Trophoblast cell (in vitro differentiated cells and primary cell): ENCODE data around the gene TCTA.

Experiments
- DNase-seq, 2 donors: peaks; one replicate each; pipeline ENCODE4 v3.0.0-alpha.2; 2016
- H2AFZ ChIP-seq: 2 replicates; pipeline ENCODE4 v1.6.1; 2013; ENCODE audit warnings: low read length, moderate library complexity, mild to moderate bottlenecking; ENCODE audit not compliant: insufficient read depth, poor library complexity
- H2AK5ac ChIP-seq: 2 replicates; pipeline ENCODE4 v1.6.1; 2013; ENCODE audit warnings: mild to moderate bottlenecking, low read length
- H2BK120ac ChIP-seq: 2 replicates; pipeline ENCODE4 v1.6.1; 2013; ENCODE audit warnings: low read length, mild to moderate bottlenecking, moderate library complexity; ENCODE audit not compliant: insufficient read depth, poor library complexity
- H2BK12ac ChIP-seq: 2 replicates; pipeline ENCODE4 v1.6.1; 2013; ENCODE audit warnings: mild to moderate bottlenecking, low read length, moderate library complexity
- H2BK5ac ChIP-seq: 2 replicates; pipeline ENCODE4 v1.6.1; 2013; ENCODE audit warnings: low read length, low read depth, moderate library complexity, mild to moderate bottlenecking; ENCODE audit not compliant: poor library complexity
- H3K14ac ChIP-seq: 2 replicates; pipeline ENCODE4 v1.6.1; 2013; ENCODE audit warnings: mild to moderate bottlenecking, low read length
- H3K18ac ChIP-seq: 2 replicates; pipeline ENCODE4 v1.6.1; 2013; ENCODE audit warnings: mild to moderate bottlenecking, low read length
- H3K23ac ChIP-seq: 2 replicates; pipeline ENCODE4 v1.6.1; 2013; ENCODE audit warnings: low read length
- H3K27ac ChIP-seq: 2 replicates; pipeline ENCODE4 v1.5.1; 2013; ENCODE audit warnings: low read depth, mild to moderate bottlenecking, inconsistent platforms, low read length, moderate library complexity
- H3K27me3 ChIP-seq: 2 replicates; pipeline ENCODE4 v1.6.1; 2013; ENCODE audit warnings: inconsistent platforms, mild to moderate bottlenecking, low read length, moderate library complexity; ENCODE audit not compliant: insufficient read depth
- H3K36me3 ChIP-seq, 2 experiments: 1 replicate in 1 of 2; 2 replicates in 1 of 2; pipeline ENCODE4 v1.6.1; 2013; ENCODE audit warnings: low read length in 2 of 2, mild to moderate bottlenecking in 2 of 2, moderate library complexity in 1 of 2; ENCODE audit not compliant: insufficient read depth in 2 of 2, control insufficient read depth in 1 of 2
- H3K4ac ChIP-seq: 2 replicates; pipeline ENCODE4 v1.6.1; 2013; ENCODE audit warnings: low read depth, mild to moderate bottlenecking, low read length, moderate library complexity
- H3K4me1 ChIP-seq, 2 experiments: 1 replicate in 1 of 2; 2 replicates in 1 of 2; pipeline ENCODE4 v1.6.1; 2013; ENCODE audit warnings: low read length in 2 of 2, mild to moderate bottlenecking in 2 of 2, moderate library complexity in 1 of 2; ENCODE audit not compliant: insufficient read depth in 2 of 2, control insufficient read depth in 1 of 2
- H3K4me2 ChIP-seq: 2 replicates; pipeline ENCODE4 v1.6.1; 2013; ENCODE audit warnings: inconsistent platforms, mild to moderate bottlenecking, low read length, moderate library complexity
- H3K4me3 ChIP-seq: 2 replicates; pipeline ENCODE4 v1.5.1; 2013; ENCODE audit warnings: mild to moderate bottlenecking, low read depth, low read length, inconsistent platforms
- H3K79me1 ChIP-seq: one replicate; pipeline ENCODE4 v1.6.1; 2013; ENCODE audit warnings: low read length
- H3K79me2 ChIP-seq: 2 replicates; pipeline ENCODE4 v1.6.1; 2013; ENCODE audit warnings: low read length, mild to moderate bottlenecking; ENCODE audit not compliant: control insufficient read depth, insufficient read depth, poor library complexity
- H3K9ac ChIP-seq: 2 replicates; pipeline ENCODE4 v1.6.1; 2013; ENCODE audit warnings: mild to moderate bottlenecking, low read length
- H3K9me3 ChIP-seq: 2 replicates; pipeline ENCODE4 v1.6.1; 2013; ENCODE audit warnings: low read depth, mild to moderate bottlenecking, control low read depth, inconsistent platforms, low read length; ENCODE audit not compliant: insufficient read depth
- H4K12ac ChIP-seq: 2 replicates; pipeline ENCODE4 v1.6.1; 2013; ENCODE audit warnings: low read depth, mild to moderate bottlenecking, low read length, moderate library complexity
- H4K8ac ChIP-seq: 2 replicates; pipeline ENCODE4 v1.6.1; 2013; ENCODE audit warnings: low read depth, mild to moderate bottlenecking, low read length, moderate library complexity
- H4K91ac ChIP-seq: one replicate; pipeline ENCODE4 v1.6.1; 2013; ENCODE audit warnings: low read depth, mild to moderate bottlenecking, low read length, moderate library complexity
- WGBS: extraction: QIAGEN DNeasy Blood & Tissue Kit; methylation state at CpG from one replicate; pipeline ENCODE4 v1.1.7; 2013; ENCODE audit warnings: missing lambda C conversion rate; ENCODE audit not compliant: insufficient read length, insufficient coverage; ENCODE audit errors: extremely low coverage; 5-methylcytosine and 5-hydroxymethylcytosine counted together

TCTA gene

DNA sequence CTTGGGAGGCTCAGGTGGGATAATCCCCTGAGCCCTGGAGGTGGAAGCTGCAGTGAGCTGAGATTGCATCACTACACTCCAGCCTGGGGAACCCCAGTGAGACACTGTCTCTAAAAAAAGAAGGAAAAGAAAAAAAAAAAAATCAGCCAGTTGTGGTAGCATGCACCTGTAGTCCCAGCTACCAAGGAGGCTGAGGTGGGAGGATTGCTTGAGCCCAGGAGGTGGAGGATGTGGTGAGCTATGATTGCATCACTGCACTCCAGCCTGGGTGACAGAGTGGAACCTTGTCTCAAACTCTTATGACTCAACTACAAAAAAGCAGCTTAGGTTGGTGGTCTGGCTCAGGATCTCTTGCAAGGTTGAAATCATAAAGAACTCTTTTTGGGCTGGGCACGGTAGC is 34.7 kb upstream of the TCTA start:
- WGBS = no CpG with 5 or more reads among the region's 1 CpG
- no peak overlapping the region for H2BK120ac ChIP-seq

DNA sequence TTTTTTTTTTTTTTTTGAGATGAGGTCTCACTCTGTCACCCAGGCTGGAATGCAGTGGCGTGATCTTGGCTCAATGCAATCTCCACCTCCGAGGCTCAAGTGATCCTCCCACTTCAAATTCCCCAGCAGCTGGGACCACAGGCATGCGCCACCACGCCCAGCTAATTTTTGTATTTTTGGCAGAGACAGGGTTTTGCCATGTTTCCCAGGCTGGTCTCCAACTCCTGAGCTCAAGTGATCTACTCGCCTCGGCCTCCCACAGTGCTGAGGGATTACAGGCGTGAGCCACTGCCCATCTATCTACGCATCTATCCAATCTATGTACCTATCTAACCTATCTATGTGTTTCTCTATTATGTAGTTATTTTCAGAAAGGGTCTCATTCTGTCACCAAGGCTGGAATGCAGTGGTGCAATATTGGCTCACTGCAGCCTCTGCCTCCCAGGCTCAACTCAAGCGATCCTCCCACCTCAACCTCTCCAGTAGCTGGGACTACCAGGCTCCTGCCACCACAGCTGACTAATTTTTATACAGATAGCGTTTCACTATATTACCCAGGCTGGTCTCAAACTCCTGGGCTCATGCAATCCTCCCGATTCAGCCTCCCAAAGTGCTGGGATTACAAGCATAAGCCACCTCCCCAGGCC is 33.9 kb upstream of the TCTA start:
- no peak overlapping the region for H3K27ac ChIP-seq
- DNase-seq = peak; percentile 83 to 84
- no peak overlapping the region for H3K23ac ChIP-seq
- H3K18ac ChIP-seq = no peak overlapping the region
- H4K12ac ChIP-seq = no peak overlapping the region
- no peaks in the 10 kb centered on the region for H3K9me3 ChIP-seq
- no peak overlapping the region for H3K4me3 ChIP-seq
- H3K36me3 ChIP-seq = peaks cover 15 to 17% of the 10 kb centered on the region in 2 experiments
- H2AK5ac ChIP-seq = no peak overlapping the region
- H3K4me2 ChIP-seq = no peak overlapping the region
- no peak overlapping the region for H4K91ac ChIP-seq
- no peak overlapping the region for H2BK120ac ChIP-seq
- H4K8ac ChIP-seq = no peak overlapping the region
- no CpG with 5 or more reads among the region's 11 CpGs for WGBS
- peaks cover 20% of the 10 kb centered on the region for H3K79me2 ChIP-seq
- peaks cover 3 to 5% of the 10 kb centered on the region in 2 experiments for H3K4me1 ChIP-seq
- H3K27me3 ChIP-seq = no peaks in the 10 kb centered on the region
- no peak overlapping the region for H2AFZ ChIP-seq
- no peak overlapping the region for H2BK12ac ChIP-seq
- peak overlapping the region; percentile 80 for H3K4ac ChIP-seq
- no peak overlapping the region for H3K14ac ChIP-seq
- no peaks in the 10 kb centered on the region for H3K79me1 ChIP-seq
- no peak overlapping the region for H3K9ac ChIP-seq
- H2BK5ac ChIP-seq = no peak overlapping the region

More for the DNA sequence above, 34.7 kb upstream of the TCTA start:
- H2AFZ ChIP-seq = no peak overlapping the region
- peaks cover 3 to 5% of the 10 kb centered on the region in 2 experiments for H3K4me1 ChIP-seq
- H3K4me2 ChIP-seq = no peak overlapping the region
- H3K9me3 ChIP-seq = no peaks in the 10 kb centered on the region
- H3K79me1 ChIP-seq = no peaks in the 10 kb centered on the region
- no peak overlapping the region for H3K23ac ChIP-seq
- no peak overlapping the region for H3K14ac ChIP-seq
- DNase-seq = peak; percentile 66 to 74
- no peak overlapping the region for H3K9ac ChIP-seq
- peaks cover 16% of the 10 kb centered on the region for H3K79me2 ChIP-seq
- peak overlapping the region; percentile 22 for H3K4ac ChIP-seq
- H4K91ac ChIP-seq = no peak overlapping the region
- no peak overlapping the region for H2BK12ac ChIP-seq
- H3K4me3 ChIP-seq = no peak overlapping the region
- no peak overlapping the region for H2BK5ac ChIP-seq
- no peak overlapping the region for H3K27ac ChIP-seq
- peaks cover 21 to 25% of the 10 kb centered on the region in 2 experiments for H3K36me3 ChIP-seq
- H3K27me3 ChIP-seq = no peaks in the 10 kb centered on the region
- no peak overlapping the region for H2AK5ac ChIP-seq
- H4K12ac ChIP-seq = no peak overlapping the region
- H4K8ac ChIP-seq = no peak overlapping the region
- no peak overlapping the region for H3K18ac ChIP-seq

DNA sequence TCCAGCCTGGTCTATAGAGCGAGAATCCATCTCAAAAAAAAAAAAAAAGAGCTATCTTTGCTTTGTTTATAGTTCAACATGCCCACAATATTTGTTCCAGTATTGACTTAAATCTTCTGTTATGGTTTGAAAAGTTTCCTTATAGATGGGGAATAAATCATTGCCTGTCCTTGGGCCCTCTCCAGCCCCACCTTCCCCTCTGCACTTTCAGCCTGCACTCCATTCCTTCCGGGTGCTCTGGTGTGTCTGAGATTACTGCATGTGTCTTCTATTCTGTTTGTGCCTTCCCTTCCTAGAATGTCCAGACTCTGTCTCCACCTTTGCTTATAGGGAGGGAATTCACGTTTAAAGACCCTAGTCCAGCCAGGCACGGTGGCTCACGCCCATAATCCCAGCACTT is 28.8 kb upstream of the TCTA start:
- no peak overlapping the region for H3K23ac ChIP-seq
- H3K9me3 ChIP-seq = no peaks in the 10 kb centered on the region
- H3K4ac ChIP-seq = peak overlapping the region; percentile 70
- no peak overlapping the region for H2BK120ac ChIP-seq
- H2AK5ac ChIP-seq = no peak overlapping the region
- DNase-seq = no peak
- H3K27me3 ChIP-seq = no peaks in the 10 kb centered on the region
- no peak overlapping the region for H3K18ac ChIP-seq
- H3K27ac ChIP-seq = no peak overlapping the region
- H3K9ac ChIP-seq = no peak overlapping the region
- peaks cover 0 to 6% of the 10 kb centered on the region in 2 experiments for H3K36me3 ChIP-seq
- H3K4me3 ChIP-seq = no peak overlapping the region
- no peak overlapping the region for H4K12ac ChIP-seq
- H2AFZ ChIP-seq = no peak overlapping the region
- WGBS = no CpG with 5 or more reads among the region's 5 CpGs
- H3K4me2 ChIP-seq = no peak overlapping the region
- H2BK12ac ChIP-seq = no peak overlapping the region
- H3K14ac ChIP-seq = no peak overlapping the region
- H3K79me1 ChIP-seq = no peaks in the 10 kb centered on the region
- H2BK5ac ChIP-seq = no peak overlapping the region
- peaks cover 32% of the 10 kb centered on the region for H3K79me2 ChIP-seq
- no peak overlapping the region for H4K91ac ChIP-seq
- peaks cover under 1 to 4% of the 10 kb centered on the region in 2 experiments for H3K4me1 ChIP-seq
- no peak overlapping the region for H4K8ac ChIP-seq

DNA sequence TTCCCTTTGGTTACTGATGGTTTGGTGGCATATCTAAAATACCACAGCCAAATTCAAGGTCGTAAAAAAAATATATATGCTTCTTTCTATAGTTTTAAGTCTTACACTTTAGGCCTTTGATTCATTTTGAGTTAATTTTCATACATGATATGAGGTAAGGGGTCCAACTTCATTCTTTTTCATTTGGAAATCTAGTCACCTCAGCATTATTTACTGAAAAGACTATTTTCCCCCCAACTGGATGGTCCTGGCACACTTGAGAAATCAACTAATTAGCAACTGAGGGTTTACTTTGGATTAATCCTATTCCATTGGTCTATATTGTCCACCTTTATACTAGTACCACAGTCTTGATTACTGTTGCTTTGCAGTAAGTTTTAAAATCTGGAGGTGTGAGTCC is 26.6 kb upstream of the TCTA start:
- Histone ChIP-seq H2BK120ac (no peak overlapping the region), H3K27me3 (no peaks in the 10 kb centered on the region), H3K9me3 (no peaks in the 10 kb centered on the region), H4K8ac (no peak overlapping the region), H2BK5ac (no peak overlapping the region), H3K23ac (no peak overlapping the region), H3K4ac (no peak overlapping the region), H3K36me3 (peaks cover 0 to 6% of the 10 kb centered on the region in 2 experiments), H3K18ac (no peak overlapping the region), H3K9ac (no peak overlapping the region), H3K4me2 (no peak overlapping the region), H4K91ac (no peak overlapping the region), H3K4me1 (peaks cover 4% of the 10 kb centered on the region in 2 experiments), H3K79me2 (peaks cover 42% of the 10 kb centered on the region), H3K4me3 (no peak overlapping the region), H4K12ac (no peak overlapping the region), H3K27ac (no peak overlapping the region), H3K79me1 (no peaks in the 10 kb centered on the region), H2AK5ac (no peak overlapping the region), H2AFZ (no peak overlapping the region), H3K14ac (no peak overlapping the region), H2BK12ac (no peak overlapping the region)
- no peak for DNase-seq
- no CpG with 5 or more reads among the region's 1 CpG for WGBS
